Hematopoietic multipotent progenitor cell (in vitro differentiated cells): ENCODE results near the gene PRAMEF14. TPM values are rescaled to one million over a fixed set of nuclear protein-coding genes. Genes with fewer than 3 reads are reported as not detected.
"Not testable (repeated sequence)": the region's sequence is repeated elsewhere in the genome, so short reads cannot be mapped to it uniquely, and the experiment has no call there.

ENCODE experiments used
- DNase-seq, 3 donors: peaks; one replicate each; pipeline ENCODE4 v3.0.0-alpha.2; 2011 to 2015; ENCODE audit warnings: low read depth in 2 of 3, low spot score in 2 of 3
- total RNA-seq: library from RNA; depleted of rRNA; stranded (reverse); fragments of >200 nt; gene quantifications from one replicate; pipeline ENCODE4 v1.2.3, GENCODE V29; 2012

Gene PRAMEF14
- not detected for total RNA-seq

- DNase-seq = not testable (repeated sequence)
These were observed at the start of gene PRAMEF14 for GRCh38 chr1:13347034-13347433. PRAMEF14 (minus strand) TSS chr1:13347134; CDS start chr1:13345314, 1,820 bp downstream.

- not testable (repeated sequence) for DNase-seq
These were observed 48.4 kb upstream of the PRAMEF14 start for GRCh38 chr1:13395311-13395710.

- not testable (repeated sequence) for DNase-seq
These were observed 47.8 kb upstream of the PRAMEF14 start for GRCh38 chr1:13394761-13395160.

- not testable (repeated sequence) for DNase-seq
These were observed 46.1 kb upstream of the PRAMEF14 start for GRCh38 chr1:13393004-13393403.

GRCh38 chr1:13389332-13389731, 42.4 kb upstream of the PRAMEF14 start, which contains the start of gene PRAMEF17:
PRAMEF17 (plus strand) TSS chr1:13389632; CDS start chr1:13389658, 26 bp downstream.
- DNase-seq = not testable (repeated sequence)

- not testable (repeated sequence) for DNase-seq
These were observed 33.4 kb upstream of the PRAMEF14 start for GRCh38 chr1:13380380-13380779.

GRCh38 chr1:13378983-13379382, 32.0 kb upstream of the PRAMEF14 start:
- not testable (repeated sequence) for DNase-seq

- DNase-seq = peak in 2 of 3 donors; percentile 19 to 59
These were observed 21.6 kb upstream of the PRAMEF14 start for GRCh38 chr1:13368544-13368943.

GRCh38 chr1:13366536-13366935, 19.6 kb upstream of the PRAMEF14 start:
- DNase-seq = peak in 2 of 3 donors; percentile 35 to 79

- not testable (repeated sequence) for DNase-seq
These were observed 18.0 kb upstream of the PRAMEF14 start for GRCh38 chr1:13364928-13365327.

- DNase-seq = not testable (repeated sequence)
These were observed 15.4 kb upstream of the PRAMEF14 start for GRCh38 chr1:13362364-13362763.

GRCh38 chr1:13356774-13357173, 9.8 kb upstream of the PRAMEF14 start:
- DNase-seq = peak in 2 of 3 donors; percentile 49 to 86

- DNase-seq = not testable (repeated sequence)
These were observed 7.5 kb upstream of the PRAMEF14 start for GRCh38 chr1:13354475-13354874.

GRCh38 chr1:13353476-13353875, 6.5 kb upstream of the PRAMEF14 start:
- peak in 1 of 3 donors; percentile 4 for DNase-seq

GRCh38 chr1:13342496-13342895, 4.4 kb downstream of the PRAMEF14 start:
- not testable (repeated sequence) for DNase-seq

- DNase-seq = not testable (repeated sequence)
These were observed 31.7 kb downstream of the PRAMEF14 start, which contains the start of gene PRAMEF15 for GRCh38 chr1:13315281-13315680. PRAMEF15 (plus strand) TSS chr1:13315581; CDS start chr1:13318408, 2,827 bp downstream.

GRCh38 chr1:13303239-13303638, 43.7 kb downstream of the PRAMEF14 start, which contains the start of gene PRAMEF33:
PRAMEF33 (plus strand) TSS chr1:13303539; CDS start chr1:13305955, 2,416 bp downstream.
- not testable (repeated sequence) for DNase-seq

GRCh38 chr1:13302197-13302596, 44.7 kb downstream of the PRAMEF14 start:
- DNase-seq = not testable (repeated sequence)

- not testable (repeated sequence) for DNase-seq
These were observed 48.2 kb downstream of the PRAMEF14 start for GRCh38 chr1:13298699-13299098.

GRCh38 chr1:13297216-13297931, 49.6 kb downstream of the PRAMEF14 start:
- not testable (repeated sequence) for DNase-seq
